ENCODE data around the gene TEX48.

The TEX48 gene

DNA sequence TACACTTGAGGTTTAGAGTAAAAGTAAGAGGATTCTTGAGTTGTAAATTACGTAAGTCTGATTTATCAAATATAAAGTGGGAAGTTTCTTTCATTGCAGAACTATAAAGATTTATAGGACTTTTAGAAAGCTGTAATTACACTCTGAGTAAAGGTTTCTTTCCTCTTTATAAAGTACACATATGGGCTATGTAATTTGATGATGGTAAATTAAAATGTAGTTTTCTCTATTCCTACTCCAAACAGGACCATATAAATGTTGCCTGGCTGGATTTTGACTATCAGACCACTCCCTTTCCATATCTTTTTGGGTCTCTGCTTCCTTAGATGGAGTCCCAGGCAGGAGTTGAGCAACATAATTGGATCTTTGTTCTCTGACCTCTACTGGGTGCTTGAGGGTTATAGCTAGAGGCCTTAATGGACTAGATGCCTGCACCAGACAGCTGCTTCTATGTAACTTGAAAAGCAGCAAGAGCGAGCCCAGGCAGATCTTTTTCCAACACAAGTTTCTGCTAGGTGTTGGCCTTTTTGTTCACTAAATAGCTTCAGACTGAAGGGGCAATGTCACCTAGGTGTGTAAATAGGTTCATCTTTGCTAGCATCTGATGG lies 11.4 kb upstream of the TEX48 start:
- DNase-seq (ENCODE audit: low read depth), result no peak

DNA sequence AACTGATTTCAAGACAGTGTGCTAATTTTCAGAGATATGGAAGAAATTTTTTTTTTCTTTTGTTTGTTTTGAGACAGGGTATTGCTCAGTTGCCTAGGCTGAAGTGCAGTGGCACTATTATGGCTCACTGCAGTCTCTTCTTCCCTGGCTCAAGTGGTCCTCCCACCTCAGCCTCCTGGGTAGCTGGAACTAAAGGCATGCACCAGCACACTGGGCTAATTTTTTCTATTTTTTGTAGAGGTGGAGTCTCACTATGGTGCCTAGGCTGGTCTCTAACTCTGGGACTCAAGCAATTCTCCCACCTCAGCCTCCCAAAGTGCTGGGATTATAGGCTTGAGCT lies 9.9 kb upstream of the TEX48 start:
- DNase-seq (ENCODE audit: low read depth), result no peak

DNA sequence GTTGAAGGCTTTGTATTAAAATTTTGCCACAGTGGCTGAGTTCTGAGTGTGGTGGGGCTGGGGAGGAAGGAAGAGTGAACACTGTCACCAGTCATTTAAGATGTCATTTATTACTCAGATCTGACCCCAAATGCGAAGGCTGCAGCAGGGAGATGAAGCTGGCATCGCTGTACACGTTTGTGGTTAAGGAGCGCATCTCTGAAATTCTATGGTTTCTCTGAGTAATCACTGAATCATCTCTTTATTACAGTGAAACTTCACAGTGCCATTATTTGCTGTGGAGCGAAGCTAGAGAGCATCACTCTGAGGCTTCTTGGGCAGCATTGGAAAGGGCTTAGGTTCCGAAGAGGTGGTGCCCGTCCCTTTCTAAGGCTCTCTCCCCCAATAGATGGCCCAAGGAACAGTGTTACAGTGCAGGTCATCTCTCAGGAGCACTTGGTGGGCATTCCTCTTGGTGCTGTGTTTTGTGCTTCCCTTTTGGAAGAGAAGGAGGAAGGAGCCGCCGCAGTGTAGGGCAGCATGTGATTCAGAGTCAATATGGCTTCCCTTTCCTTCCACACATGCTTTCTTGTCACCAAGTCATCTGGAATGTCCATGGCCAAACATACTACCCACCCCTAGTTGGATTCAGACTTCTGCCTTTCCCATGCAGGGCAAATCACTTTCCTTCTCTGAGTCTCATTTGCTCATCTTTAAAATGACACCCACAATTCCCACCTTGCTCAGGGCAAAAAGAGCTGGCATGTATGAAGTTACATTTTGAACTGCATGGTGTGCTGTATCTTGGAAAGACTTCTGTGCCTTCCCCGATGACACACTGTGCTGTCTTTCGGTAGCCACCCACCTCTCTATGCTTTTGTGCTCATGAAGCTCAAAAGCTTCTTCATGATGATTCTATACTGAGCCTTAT lies 9.3 kb upstream of the TEX48 start:
- peak; percentile 33 for DNase-seq (ENCODE audit: low read depth)

- no peak for DNase-seq (ENCODE audit: low read depth)
Measured at GRCh38 chr9:114690308-114690707, 8.3 kb upstream of the TEX48 start.

DNA sequence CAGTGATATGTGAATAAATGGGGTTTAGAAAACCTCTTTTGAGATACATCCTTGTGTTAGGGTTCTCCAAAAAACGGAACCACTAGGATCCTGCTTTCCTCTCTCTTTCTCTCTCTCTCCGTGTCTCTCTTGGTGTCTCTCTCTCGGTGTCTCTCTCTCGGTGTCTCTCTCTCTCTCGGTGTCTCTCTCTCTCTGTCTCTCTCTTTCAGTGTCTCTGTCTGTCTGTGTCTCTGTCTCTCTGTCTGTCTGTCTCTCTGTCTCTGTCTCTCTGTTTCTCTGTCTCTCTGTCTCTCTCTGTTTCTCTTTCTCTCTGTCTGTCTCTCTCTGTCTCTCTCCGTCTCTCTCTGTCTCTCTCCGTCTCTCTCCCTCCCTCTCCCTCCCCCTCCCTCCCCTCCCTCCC lies 7.8 kb upstream of the TEX48 start:
- no peak for DNase-seq (ENCODE audit: low read depth)

DNA sequence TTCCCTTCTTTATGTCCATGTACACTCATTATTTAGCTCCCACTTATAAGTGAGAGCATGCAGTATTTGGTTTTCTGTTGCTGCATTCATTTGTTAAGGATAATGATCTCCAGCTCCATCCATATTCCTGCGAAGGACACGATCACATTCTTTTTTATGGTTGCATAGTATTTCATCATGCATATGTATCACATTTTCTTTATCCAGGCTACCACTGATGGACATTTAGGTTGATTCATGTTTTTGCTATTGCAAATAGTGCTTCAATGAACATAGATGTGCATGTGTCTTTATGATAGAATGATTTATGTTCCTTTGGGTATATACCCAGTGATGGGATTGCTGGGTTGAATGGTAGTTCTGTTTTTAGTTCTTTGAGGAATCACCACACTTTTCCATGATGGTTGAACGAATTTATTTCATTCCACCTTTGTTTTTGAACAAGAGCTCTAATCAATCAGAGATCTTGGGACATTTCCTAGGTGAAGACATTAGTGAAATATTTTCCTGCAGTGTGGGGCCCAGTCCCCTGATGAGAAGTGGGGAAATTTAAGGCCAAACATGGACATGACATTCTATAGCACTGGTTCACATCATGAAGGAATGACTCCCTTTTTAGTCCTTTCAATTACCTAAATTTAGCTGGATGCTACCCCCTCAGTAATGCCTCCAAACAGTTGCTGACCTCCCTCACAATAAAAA lies 7.1 kb upstream of the TEX48 start:
- no peak for DNase-seq (ENCODE audit: low read depth)

DNA sequence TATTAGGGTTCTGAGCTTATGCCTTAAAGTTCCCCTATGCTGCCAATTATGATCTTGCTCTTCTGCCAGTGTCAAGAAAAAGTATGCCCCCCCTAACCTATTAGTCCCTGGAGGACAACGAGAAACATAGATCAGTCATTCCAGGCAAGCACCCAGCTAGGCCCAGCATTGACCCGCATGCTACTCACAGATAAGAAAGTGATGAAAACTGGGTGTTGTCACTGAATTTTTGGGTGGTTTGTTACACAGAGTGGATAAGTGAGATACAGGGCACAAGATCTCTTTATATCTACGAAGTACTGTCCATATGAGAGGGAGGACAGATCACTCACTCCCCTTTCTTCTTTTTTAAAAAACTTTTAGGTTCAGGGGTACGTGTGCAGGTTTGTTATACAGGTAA lies 6.4 kb upstream of the TEX48 start:
- DNase-seq (ENCODE audit: low read depth), result no peak

- DNase-seq (ENCODE audit: low read depth), result no peak
Measured at GRCh38 chr9:114687034-114687433, 5.0 kb upstream of the TEX48 start.

DNA sequence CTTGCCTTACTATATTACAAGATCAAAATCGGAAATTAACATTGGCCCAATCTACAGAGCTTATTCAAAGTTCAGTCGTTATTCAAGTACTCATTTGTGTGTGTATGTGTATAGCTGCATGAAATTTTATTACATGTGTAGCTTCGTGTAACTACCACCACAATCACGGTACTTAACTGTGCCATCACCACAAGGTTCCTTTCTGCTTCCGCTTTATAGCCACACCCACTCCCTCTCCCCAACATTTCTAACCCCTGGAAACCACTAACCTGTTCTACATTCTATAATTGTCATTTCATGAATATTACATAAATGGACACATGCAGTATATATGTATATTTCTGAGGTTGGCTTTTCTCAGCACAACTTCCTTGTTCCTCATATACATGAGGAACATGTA lies 4.0 kb upstream of the TEX48 start:
- no peak for DNase-seq (ENCODE audit: low read depth)

DNA sequence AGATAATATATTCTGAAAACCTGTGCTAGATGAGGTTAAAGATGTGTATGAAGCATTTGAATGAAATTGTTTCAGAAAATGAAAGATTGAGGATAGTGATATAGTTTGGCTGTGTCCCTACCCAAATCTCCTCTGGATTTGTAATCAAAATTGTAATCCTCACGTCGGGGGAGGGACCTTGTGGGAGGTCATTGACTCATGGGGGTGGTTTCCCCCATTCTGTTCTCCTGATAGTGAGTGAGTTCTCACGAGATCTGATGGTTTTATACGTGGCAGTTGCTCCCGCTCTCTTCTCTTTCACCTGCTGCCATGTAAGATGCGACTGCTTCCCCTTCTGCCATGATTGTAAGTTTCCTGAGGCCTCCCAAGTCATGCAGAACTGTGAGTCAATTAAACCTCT lies 2.0 kb upstream of the TEX48 start:
- DNase-seq (ENCODE audit: low read depth), result no peak

DNA sequence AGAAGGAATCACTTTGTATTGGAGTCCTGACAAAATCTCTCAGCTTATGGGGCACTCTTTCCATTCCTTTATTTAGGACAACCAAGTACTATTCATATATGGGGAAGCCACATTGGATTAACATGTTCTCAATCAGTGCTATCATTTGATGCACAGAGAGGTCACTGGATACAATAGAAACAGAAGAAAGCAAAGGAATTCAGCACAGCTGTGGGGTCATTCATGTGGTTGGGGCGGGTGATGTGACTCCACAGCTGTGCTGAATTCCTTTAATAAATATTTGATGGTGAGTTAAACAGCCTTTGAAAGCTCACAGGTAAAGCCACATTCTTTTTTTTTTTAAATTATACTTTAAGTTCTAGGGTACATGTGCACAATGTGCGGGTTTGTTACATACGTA lies 854 bp upstream of the TEX48 start:
- DNase-seq (ENCODE audit: low read depth), result no peak

DNA sequence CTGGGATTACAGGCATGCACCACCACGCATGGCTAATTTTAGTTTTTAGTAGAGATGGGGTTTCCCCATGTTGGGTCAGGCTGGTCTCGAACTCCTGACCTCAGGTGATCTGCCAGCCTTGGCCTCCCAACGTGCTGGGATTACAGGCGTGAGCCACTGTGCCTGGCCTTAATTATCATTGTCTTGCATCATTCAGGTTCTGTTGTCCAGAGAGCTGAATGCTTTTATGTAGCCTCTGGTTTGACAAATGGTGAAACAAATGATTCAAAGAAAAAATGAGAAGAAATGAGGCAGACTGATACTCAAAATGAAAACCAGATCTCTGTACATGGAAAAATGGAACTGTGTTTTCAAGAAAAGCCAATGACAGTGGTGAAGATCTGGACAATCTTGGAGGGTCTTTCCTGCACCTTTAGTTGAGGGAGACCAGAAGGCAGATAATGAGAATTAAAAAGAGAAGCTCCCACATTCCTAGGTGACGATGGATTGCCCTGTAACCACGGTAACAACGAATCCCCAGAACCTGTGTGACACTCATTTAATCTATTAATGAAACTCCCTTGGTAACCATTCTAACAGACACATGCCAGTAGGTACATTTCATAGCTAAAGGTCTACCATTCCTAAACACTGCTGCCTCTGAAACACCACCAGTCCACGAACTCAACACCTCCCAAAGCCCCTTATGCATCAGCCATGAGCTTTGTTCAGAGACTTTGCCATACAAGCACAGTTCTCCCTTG lies 1.6 kb downstream of the TEX48 start:
- DNase-seq (ENCODE audit: low read depth), result no peak

- DNase-seq (ENCODE audit: low read depth), result no peak
Measured at GRCh38 chr9:114678795-114679194, 3.2 kb downstream of the TEX48 start.

GRCh38 chr9:114678130-114678529 lies 3.9 kb downstream of the TEX48 start:
- DNase-seq (ENCODE audit: low read depth), result no peak

DNA sequence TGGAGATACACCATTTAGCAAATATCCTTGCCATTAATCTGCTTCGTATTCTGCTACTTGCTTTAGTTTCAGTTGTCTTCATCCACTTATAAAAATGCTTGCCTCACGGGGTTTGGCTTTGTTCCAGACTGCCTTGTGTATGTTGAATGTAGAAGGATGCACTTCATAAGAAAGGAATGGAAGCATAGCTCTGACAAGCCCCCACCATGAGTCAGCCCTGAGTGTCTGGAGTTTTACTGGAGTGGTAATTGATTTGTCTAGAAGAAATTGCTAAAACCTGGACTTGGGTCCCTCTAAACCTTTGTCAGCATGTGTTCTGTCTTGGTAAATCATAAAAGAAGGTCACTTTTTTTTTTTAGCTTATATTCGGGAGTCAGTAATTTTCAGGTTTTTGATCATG lies 4.6 kb downstream of the TEX48 start:
- no peak for DNase-seq (ENCODE audit: low read depth)

DNA sequence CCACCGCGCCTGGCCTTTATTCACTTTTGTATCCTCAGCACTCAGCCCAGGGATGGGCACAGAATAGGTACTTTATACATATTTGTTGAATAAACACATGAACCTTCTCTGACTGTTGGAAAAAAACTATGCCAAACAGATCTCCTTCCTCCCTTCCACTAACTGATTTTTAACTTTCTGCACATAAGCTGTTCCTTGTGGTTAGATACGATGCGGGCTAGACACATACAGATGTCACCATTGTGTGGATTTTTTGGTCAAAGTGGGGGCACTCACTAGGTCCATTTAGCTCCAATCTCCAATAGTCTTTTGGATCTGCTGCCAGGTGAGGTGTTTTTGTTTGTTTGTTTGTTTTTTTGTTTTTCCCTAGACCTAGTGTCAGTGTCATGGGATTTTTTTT lies 5.1 kb downstream of the TEX48 start:
- DNase-seq (ENCODE audit: low read depth), result no peak

- DNase-seq (ENCODE audit: low read depth), result no peak
Measured at GRCh38 chr9:114674798-114675540, 7.0 kb downstream of the TEX48 start.

GRCh38 chr9:114674076-114674797 lies 7.8 kb downstream of the TEX48 start:
- no peak for DNase-seq (ENCODE audit: low read depth)

DNA sequence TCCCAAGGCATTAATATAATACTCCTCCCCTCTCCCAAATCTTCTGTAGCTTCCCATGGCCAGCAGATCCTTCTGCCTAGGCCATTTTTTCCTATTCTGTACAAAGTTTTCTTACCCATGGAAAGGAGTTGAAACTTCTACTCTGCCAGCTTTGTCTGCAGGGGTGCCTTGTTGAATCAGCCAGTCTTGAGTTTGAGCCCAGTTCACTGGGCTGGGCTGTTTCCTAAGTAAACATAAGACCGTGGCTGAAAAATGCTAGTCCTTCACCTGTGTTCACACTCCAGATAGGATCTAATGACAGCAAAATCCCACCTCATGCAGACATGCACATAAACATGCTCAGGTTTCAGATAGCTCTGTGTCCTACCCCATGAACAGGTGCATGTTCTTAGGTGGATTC lies 10.4 kb downstream of the TEX48 start:
- DNase-seq (ENCODE audit: low read depth), result no peak

DNA sequence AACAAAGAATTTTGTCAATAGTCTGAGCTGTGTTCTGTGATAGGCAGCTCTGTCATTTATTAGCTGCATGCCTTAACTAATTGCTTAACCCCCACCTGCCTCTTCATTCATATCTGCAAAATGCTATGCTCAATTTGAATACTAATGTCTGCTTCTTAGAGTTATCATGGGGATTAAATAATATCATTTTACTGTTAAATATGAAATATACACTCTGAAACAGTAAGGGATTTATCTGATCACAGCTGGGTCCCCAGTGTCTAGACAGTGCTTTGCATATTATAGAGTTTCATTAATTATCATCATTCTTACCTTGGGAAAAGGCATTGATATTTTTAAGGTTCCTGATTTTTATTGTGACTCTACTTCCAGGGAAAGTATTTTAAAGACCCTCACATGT lies 12.0 kb downstream of the TEX48 start:
- DNase-seq (ENCODE audit: low read depth), result no peak

GRCh38 chr9:114668146-114668545 lies 13.8 kb downstream of the TEX48 start:
- DNase-seq (ENCODE audit: low read depth), result no peak
